ENCODE results near the gene CHKA. TPM values are rescaled to one million over a fixed set of nuclear protein-coding genes. Genes with fewer than 3 reads are reported as not detected.

Gene CHKA
- total RNA-seq, 1 donor from 2014 or later: 60.4 TPM

DNA sequence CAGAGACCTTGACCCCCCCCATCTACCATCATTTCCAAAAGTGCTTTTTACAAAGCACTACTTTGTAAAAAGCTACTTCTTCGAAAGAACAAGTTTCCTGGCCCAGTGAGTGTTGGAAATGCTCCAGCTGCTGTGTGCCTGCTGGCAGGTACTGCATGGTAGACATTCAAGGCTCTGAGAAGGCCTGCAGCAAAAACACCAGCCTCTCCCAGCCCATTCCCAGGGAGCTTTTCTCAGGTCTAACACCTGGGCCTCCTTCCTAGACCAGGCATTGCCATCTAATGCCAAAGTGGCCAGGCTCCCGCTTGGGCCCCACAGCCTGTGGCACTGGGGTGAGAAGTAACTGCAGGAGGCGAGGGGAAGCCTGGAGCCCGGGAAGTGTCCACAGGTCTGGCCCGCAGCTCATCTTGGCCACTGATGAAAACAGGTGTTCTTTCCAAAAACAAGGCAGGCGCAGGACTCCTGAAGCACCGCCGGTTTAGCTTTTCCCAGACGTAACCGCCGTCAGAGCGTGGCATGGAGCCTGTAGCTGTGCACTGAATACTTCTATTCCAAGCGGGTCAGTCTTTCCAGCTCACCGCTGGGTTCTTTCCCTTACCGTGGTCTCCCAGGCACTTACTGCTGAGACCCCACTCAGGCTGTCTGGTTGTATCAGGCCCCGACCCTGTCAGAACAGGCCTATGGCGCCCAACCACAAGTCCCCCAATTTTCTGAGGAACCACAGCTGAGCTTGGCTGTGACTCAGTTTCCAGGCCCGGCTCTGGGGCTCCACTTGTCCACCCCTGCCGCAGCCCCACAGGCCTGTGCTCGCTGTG, 83.6 kb downstream of the CHKA start:
- TF ChIP-seq, protein P1, sequence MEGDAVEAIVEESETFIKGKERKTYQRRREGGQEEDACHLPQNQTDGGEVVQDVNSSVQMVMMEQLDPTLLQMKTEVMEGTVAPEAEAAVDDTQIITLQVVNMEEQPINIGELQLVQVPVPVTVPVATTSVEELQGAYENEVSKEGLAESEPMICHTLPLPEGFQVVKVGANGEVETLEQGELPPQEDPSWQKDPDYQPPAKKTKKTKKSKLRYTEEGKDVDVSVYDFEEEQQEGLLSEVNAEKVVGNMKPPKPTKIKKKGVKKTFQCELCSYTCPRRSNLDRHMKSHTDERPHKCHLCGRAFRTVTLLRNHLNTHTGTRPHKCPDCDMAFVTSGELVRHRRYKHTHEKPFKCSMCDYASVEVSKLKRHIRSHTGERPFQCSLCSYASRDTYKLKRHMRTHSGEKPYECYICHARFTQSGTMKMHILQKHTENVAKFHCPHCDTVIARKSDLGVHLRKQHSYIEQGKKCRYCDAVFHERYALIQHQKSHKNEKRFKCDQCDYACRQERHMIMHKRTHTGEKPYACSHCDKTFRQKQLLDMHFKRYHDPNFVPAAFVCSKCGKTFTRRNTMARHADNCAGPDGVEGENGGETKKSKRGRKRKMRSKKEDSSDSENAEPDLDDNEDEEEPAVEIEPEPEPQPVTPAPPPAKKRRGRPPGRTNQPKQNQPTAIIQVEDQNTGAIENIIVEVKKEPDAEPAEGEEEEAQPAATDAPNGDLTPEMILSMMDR (IDR thresholded peaks at IDR 0.05; ENCODE audit: unreplicated experiment): no peak
- H3K4me3 Mint-ChIP-seq (ENCODE audit: low read depth): no peak overlapping the region

DNA sequence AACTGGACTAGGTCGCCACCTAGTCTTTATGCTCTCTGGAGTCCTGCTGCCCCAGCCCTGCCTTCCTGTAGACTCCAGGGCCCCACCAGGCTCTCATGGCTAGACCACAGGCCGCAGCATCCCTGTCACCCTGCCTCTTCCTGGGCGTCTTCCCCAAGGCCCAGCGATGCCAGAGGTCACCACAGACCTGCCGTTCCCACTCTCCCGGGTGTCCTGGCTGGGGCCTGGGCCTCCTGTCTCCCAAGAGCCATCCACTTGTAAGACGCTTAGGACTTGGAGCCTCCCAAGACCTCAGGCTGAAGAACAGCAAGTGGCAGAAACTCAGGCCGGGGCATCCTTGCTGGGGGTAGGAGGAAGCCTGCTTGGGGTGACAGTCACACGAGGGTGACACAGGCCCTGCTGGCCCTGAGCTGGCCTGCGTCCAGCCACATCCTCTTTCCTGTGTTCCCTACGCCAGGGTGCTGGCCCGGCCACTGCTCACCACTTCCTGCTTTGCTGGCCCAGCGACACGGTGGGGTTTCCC, 84.4 kb downstream of the CHKA start:
- Mint-ChIP-seq H3K4me3 (ENCODE audit: low read depth) (no peak overlapping the region), H3K9me3 (ENCODE audit: low read depth) (no peaks in the 10 kb centered on the region), H3K27ac (peak overlapping the region; percentile 62), H3K36me3 (ENCODE audit: insufficient read depth) (no peaks in the 10 kb centered on the region), H3K27me3 (no peaks in the 10 kb centered on the region), H3K4me1 (ENCODE audit: low read depth) (peaks cover 3% of the 10 kb centered on the region)
- TF ChIP-seq, protein P1 (IDR thresholded peaks at IDR 0.05; ENCODE audit: unreplicated experiment): no peak
- DNase-seq (ENCODE audit: low spot score, unreplicated experiment): no peak

More for the DNA sequence above, 83.6 kb downstream of the CHKA start:
- Mint-ChIP-seq H3K4me1 (ENCODE audit: low read depth) (peaks cover 2% of the 10 kb centered on the region), H3K36me3 (ENCODE audit: insufficient read depth) (no peaks in the 10 kb centered on the region), H3K27me3 (no peaks in the 10 kb centered on the region), H3K9me3 (ENCODE audit: low read depth) (no peaks in the 10 kb centered on the region), H3K27ac (no peak overlapping the region)
- DNase-seq (ENCODE audit: low spot score, unreplicated experiment): no peak

GRCh38 chr11:68036141-68036716, 85.0 kb downstream of the CHKA start:
- Mint-ChIP-seq H3K4me1 (ENCODE audit: low read depth) (peaks cover 5% of the 10 kb centered on the region), H3K36me3 (ENCODE audit: insufficient read depth) (no peaks in the 10 kb centered on the region), H3K27me3 (no peaks in the 10 kb centered on the region), H3K27ac (no peak overlapping the region), H3K4me3 (ENCODE audit: low read depth) (no peak overlapping the region), H3K9me3 (ENCODE audit: low read depth) (no peaks in the 10 kb centered on the region)
- TF ChIP-seq, protein P1 (IDR thresholded peaks at IDR 0.05; ENCODE audit: unreplicated experiment): no peak
- DNase-seq (ENCODE audit: low spot score, unreplicated experiment): no peak

DNA sequence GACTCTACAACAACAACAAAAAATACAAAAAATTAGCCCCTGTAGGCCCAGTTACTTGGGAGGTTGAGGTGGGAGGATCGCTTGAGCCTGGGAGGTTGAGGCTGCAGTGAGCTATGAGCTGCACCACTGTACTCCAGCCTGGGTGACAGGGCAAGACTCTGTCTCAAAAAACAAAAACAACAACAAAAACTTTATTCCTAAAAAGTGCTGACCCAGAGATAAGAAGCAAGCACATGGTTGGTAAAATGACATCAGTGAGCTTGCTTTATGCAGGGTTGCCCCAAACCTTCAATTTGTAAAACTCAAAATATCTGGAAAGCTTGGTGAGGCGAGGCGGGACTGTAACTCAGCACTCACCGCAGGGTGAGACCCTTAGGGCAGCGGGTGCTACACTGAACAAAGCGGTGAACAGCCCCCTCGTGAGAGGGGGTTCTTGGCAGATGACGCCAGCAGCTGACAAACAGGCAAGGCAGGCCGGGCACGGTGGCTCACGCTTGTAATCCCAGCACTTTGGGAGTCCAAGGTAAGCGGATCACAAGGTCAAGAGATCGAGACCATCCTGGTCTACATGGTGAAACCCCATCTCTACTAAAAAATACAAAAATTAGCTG, 85.8 kb downstream of the CHKA start:
- H3K4me3 Mint-ChIP-seq (ENCODE audit: low read depth): no peak overlapping the region

DNA sequence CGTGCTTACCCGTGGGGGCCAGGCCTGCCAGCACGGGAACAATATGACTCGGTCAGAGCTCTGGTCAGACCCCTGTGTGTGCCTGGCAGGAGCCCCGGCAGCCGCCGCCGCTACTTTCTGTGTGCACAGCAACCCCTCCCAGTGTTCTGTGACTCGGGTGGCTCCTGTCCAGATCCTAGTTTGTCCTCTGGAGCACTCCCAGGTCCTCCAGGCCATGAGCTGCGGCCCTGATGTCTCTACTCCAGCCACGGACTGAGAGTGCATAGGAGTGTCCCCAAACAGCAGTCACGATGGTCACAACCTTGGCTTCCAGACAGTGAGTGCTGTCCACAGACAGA, 87.5 kb downstream of the CHKA start:
- H3K4me3 Mint-ChIP-seq (ENCODE audit: low read depth): no peak overlapping the region
- H3K27me3 Mint-ChIP-seq: no peaks in the 10 kb centered on the region
- peaks cover 10% of the 10 kb centered on the region for H3K4me1 Mint-ChIP-seq (ENCODE audit: low read depth)
- H3K27ac Mint-ChIP-seq: no peak overlapping the region
- H3K36me3 Mint-ChIP-seq (ENCODE audit: insufficient read depth): no peaks in the 10 kb centered on the region
- no peak for DNase-seq (ENCODE audit: low spot score, unreplicated experiment)
- TF ChIP-seq, protein P1 (IDR thresholded peaks at IDR 0.05; ENCODE audit: unreplicated experiment): no peak
- no peaks in the 10 kb centered on the region for H3K9me3 Mint-ChIP-seq (ENCODE audit: low read depth)

More for the DNA sequence above, 85.8 kb downstream of the CHKA start:
- TF ChIP-seq, protein P1 (IDR thresholded peaks at IDR 0.05; ENCODE audit: unreplicated experiment): no peak
- H3K36me3 Mint-ChIP-seq (ENCODE audit: insufficient read depth): no peaks in the 10 kb centered on the region
- H3K4me1 Mint-ChIP-seq (ENCODE audit: low read depth): peaks cover 5% of the 10 kb centered on the region
- no peaks in the 10 kb centered on the region for H3K27me3 Mint-ChIP-seq
- H3K9me3 Mint-ChIP-seq (ENCODE audit: low read depth): no peaks in the 10 kb centered on the region
- DNase-seq (ENCODE audit: low spot score, unreplicated experiment): no peak
- H3K27ac Mint-ChIP-seq: no peak overlapping the region
